ENCODE results near the gene ETV1.

Gene ETV1

GRCh38 chr7:13948019-13948801 lies 41.3 kb downstream of the ETV1 start:
- Histone ChIP-seq H4K20me1 (ENCODE audit: insufficient read depth, low read length, poor library complexity, severe bottlenecking) (no peaks in the 10 kb centered on the region), H3K4me3 (ENCODE audit: low read length, poor library complexity, severe bottlenecking) (no peak overlapping the region), H3K9ac (ENCODE audit: low read depth, low read length, poor library complexity, severe bottlenecking) (no peak overlapping the region), H3K27me3 (ENCODE audit: insufficient read depth, low read length, poor library complexity, severe bottlenecking) (no peaks in the 10 kb centered on the region), H3K4me1 (ENCODE audit: insufficient read depth, low read length, poor library complexity, severe bottlenecking) (no peaks in the 10 kb centered on the region), H2AFZ (ENCODE audit: low read length) (no peak overlapping the region), H3K79me2 (ENCODE audit: insufficient read depth, low read length) (no peaks in the 10 kb centered on the region), H3F3A (ENCODE audit: low read depth) (no peaks in the 10 kb centered on the region), H3K9me2 (replicated peaks; ENCODE audit: low read depth, low read length) (no peaks in the 10 kb centered on the region), H3K9me3 (ENCODE audit: insufficient read depth, low read depth, low read length) (no peaks in the 10 kb centered on the region), H3K4me2 (ENCODE audit: low read depth, low read length, poor library complexity, severe bottlenecking) (no peak overlapping the region), H3K36me3 (ENCODE audit: insufficient read depth, low read length) (no peaks in the 10 kb centered on the region)
- no peak for TF ChIP-seq EZH2phosphoT487 (IDR thresholded peaks at IDR 0.05; ENCODE audit: borderline replicate concordance)
- TF ChIP-seq, protein P1, sequence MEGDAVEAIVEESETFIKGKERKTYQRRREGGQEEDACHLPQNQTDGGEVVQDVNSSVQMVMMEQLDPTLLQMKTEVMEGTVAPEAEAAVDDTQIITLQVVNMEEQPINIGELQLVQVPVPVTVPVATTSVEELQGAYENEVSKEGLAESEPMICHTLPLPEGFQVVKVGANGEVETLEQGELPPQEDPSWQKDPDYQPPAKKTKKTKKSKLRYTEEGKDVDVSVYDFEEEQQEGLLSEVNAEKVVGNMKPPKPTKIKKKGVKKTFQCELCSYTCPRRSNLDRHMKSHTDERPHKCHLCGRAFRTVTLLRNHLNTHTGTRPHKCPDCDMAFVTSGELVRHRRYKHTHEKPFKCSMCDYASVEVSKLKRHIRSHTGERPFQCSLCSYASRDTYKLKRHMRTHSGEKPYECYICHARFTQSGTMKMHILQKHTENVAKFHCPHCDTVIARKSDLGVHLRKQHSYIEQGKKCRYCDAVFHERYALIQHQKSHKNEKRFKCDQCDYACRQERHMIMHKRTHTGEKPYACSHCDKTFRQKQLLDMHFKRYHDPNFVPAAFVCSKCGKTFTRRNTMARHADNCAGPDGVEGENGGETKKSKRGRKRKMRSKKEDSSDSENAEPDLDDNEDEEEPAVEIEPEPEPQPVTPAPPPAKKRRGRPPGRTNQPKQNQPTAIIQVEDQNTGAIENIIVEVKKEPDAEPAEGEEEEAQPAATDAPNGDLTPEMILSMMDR (conservative IDR thresholded peaks at IDR 0.05; ENCODE audit: low read length): no peak

DNA sequence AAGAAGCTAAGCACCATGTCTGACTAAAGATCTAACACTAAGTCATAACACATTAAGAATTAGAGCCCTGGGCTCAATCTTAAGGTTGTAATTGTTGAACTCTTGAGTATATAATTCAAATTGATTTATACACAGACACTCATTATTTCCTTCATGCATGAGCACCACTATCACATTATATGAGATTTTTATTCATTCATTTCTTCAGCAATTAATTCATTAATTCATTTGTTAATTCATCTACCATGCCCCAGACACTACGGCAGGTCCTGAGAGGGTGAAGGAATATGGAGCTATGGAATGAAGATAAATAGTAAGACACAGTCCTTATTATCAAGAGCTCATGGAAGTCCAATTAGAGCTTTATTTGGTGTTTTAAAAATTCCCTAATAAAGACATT lies 41.9 kb downstream of the ETV1 start:
- no peak overlapping the region for H3K4me2 ChIP-seq (ENCODE audit: low read depth, low read length, poor library complexity, severe bottlenecking)
- no peak overlapping the region for H3K9ac ChIP-seq (ENCODE audit: low read depth, low read length, poor library complexity, severe bottlenecking)
- H3K79me2 ChIP-seq (ENCODE audit: insufficient read depth, low read length): no peaks in the 10 kb centered on the region
- no peaks in the 10 kb centered on the region for H3K9me3 ChIP-seq (ENCODE audit: insufficient read depth, low read depth, low read length)
- no peak overlapping the region for H3K4me3 ChIP-seq (ENCODE audit: low read length, poor library complexity, severe bottlenecking)
- H3F3A ChIP-seq (ENCODE audit: low read depth): no peaks in the 10 kb centered on the region
- H2AFZ ChIP-seq (ENCODE audit: low read length): no peak overlapping the region
- no peaks in the 10 kb centered on the region for H3K36me3 ChIP-seq (ENCODE audit: insufficient read depth, low read length)
- H3K9me2 ChIP-seq (replicated peaks; ENCODE audit: low read depth, low read length): no peaks in the 10 kb centered on the region
- TF ChIP-seq, protein P1 (conservative IDR thresholded peaks at IDR 0.05; ENCODE audit: low read length): no peak
- H4K20me1 ChIP-seq (ENCODE audit: insufficient read depth, low read length, poor library complexity, severe bottlenecking): no peaks in the 10 kb centered on the region
- no peaks in the 10 kb centered on the region for H3K4me1 ChIP-seq (ENCODE audit: insufficient read depth, low read length, poor library complexity, severe bottlenecking)
- H3K27me3 ChIP-seq (ENCODE audit: insufficient read depth, low read length, poor library complexity, severe bottlenecking): no peaks in the 10 kb centered on the region

- no peaks in the 10 kb centered on the region for H3K27me3 ChIP-seq (ENCODE audit: insufficient read depth, low read length, poor library complexity, severe bottlenecking)
- no peaks in the 10 kb centered on the region for H3K4me1 ChIP-seq (ENCODE audit: insufficient read depth, low read length, poor library complexity, severe bottlenecking)
- no peaks in the 10 kb centered on the region for H3K9me3 ChIP-seq (ENCODE audit: insufficient read depth, low read depth, low read length)
- H3K36me3 ChIP-seq (ENCODE audit: insufficient read depth, low read length): no peaks in the 10 kb centered on the region
- H4K20me1 ChIP-seq (ENCODE audit: insufficient read depth, low read length, poor library complexity, severe bottlenecking): no peaks in the 10 kb centered on the region
- no peak overlapping the region for H3K4me3 ChIP-seq (ENCODE audit: low read length, poor library complexity, severe bottlenecking)
- H3F3A ChIP-seq (ENCODE audit: low read depth): no peaks in the 10 kb centered on the region
- no peaks in the 10 kb centered on the region for H3K9me2 ChIP-seq (replicated peaks; ENCODE audit: low read depth, low read length)
- no peak overlapping the region for H3K4me2 ChIP-seq (ENCODE audit: low read depth, low read length, poor library complexity, severe bottlenecking)
- H3K79me2 ChIP-seq (ENCODE audit: insufficient read depth, low read length): no peaks in the 10 kb centered on the region
- no peak overlapping the region for H3K9ac ChIP-seq (ENCODE audit: low read depth, low read length, poor library complexity, severe bottlenecking)
- no peak overlapping the region for H2AFZ ChIP-seq (ENCODE audit: low read length)
- TF ChIP-seq, protein P1 (conservative IDR thresholded peaks at IDR 0.05; ENCODE audit: low read length): no peak
- no peak for TF ChIP-seq EZH2phosphoT487 (IDR thresholded peaks at IDR 0.05; ENCODE audit: borderline replicate concordance)
These were observed 43.3 kb downstream of the ETV1 start for GRCh38 chr7:13946181-13946580.
